ENCODE data around the gene IL23A.

GRCh38 chr12:56321027-56321426 is 17.7 kb upstream of the IL23A start:
- no peak for TF ChIP-seq CTCF (conservative IDR thresholded peaks at IDR 0.05; ENCODE audit: low read depth, low read length)
- TF ChIP-seq EZH2phosphoT487 (IDR thresholded peaks at IDR 0.05; ENCODE audit: borderline replicate concordance, low read length) = no peak
- TF ChIP-seq EZH2 (IDR thresholded peaks at IDR 0.05; ENCODE audit: low read length, unreplicated experiment) = no peak

Data from PC-3 (cell line).